ENCODE results near the gene MMP17. TPM values are rescaled to one million over a fixed set of nuclear protein-coding genes. Genes with fewer than 3 reads are reported as not detected.

MMP17 gene
- total RNA-seq, 4 donors from 2014 or later = 1.3 to 3.1 (median 1.9) TPM

DNA sequence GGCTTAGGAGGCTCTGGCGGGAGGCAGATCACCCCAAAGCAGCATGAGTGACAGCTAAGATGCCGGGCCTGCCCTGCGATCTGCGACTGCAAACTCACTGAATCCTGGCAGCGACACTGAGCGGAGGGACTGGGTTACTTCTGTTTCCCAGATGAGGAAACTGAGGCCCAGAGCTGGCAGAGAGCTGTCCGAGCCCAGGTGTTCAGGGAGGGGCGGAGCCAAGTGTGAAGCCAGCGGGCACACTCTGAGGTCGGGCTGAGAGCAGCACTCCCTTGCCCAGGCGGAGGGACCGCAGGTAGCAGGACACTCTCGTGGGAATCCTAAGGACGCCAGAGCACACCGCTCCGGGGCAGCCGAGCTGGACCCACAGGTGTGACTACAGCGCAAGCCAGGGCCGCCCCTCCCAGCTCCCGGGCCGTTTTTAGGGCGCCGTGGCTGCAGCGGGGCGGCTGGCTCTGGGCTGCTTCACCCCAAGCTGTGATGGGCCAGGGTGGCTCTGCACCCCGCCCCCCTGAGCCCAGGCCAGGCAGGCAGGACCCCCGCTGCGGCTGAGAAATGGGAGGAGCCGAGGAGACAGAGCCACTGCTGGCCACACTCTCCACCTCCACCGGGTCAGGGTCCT is 27.4 kb downstream of the MMP17 start:
- Histone ChIP-seq H3K4me3 (no peak overlapping the region), H3K9me3 (no peaks in the 10 kb centered on the region), H3K27me3 (peaks cover 0 to 68% (median 0%) of the 10 kb centered on the region in 4 donors), H3K36me3 (no peaks in the 10 kb centered on the region), H3K27ac (no peak overlapping the region), H3K4me1 (peaks cover 9 to 24% (median 9%) of the 10 kb centered on the region in 3 donors)
- DNase-seq = no peak
- intact Hi-C loops (cut with DNase I) = no loop called here
- TF ChIP-seq POLR2A (IDR thresholded peaks at IDR 0.05) = no peak
- TF ChIP-seq, protein P1, sequence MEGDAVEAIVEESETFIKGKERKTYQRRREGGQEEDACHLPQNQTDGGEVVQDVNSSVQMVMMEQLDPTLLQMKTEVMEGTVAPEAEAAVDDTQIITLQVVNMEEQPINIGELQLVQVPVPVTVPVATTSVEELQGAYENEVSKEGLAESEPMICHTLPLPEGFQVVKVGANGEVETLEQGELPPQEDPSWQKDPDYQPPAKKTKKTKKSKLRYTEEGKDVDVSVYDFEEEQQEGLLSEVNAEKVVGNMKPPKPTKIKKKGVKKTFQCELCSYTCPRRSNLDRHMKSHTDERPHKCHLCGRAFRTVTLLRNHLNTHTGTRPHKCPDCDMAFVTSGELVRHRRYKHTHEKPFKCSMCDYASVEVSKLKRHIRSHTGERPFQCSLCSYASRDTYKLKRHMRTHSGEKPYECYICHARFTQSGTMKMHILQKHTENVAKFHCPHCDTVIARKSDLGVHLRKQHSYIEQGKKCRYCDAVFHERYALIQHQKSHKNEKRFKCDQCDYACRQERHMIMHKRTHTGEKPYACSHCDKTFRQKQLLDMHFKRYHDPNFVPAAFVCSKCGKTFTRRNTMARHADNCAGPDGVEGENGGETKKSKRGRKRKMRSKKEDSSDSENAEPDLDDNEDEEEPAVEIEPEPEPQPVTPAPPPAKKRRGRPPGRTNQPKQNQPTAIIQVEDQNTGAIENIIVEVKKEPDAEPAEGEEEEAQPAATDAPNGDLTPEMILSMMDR (IDR thresholded peaks at IDR 0.05) = no peak
- 22 to 27% methylated on average over 4 to 5 of the region's 30 CpGs for whole genome bisulfite sequencing, 2 donors

DNA sequence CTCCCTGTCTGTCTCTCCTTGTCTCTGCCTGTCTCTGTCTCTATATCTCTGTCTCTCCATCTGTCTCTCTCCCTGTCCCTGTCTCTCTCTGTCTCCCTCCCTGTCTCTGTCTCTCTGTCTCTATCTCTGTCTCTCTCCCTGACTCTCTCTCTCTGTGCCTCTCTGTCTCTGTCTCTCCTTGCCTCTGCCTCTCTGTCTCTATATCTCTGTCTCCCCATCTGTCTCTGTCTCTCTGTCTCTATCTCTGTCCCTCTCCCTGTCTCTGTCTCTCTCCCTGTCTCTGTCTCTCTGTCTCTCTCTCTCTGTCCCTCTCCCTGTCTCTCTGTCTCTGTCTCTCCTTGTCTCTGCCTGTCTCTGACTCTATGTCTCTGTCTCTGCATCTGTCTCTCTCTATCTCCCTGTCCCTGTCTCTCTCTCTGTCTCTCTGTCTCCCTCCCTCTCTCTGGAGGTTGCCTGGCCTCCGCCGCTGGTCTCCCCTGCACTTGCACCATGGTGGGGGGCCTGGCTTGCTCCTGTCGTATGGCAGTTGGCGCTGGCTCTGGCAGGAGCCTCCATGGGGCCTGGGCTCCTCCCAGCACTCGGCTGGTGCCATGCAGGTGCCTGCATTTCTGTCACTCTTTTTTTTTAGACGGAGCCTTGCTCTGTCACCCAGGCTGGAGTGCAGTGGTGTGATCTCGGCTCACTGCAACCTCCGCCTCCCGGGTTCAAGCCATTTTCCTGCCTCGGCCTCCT is 28.3 kb downstream of the MMP17 start:
- WGBS, 2 donors = 78 to 87% methylated on average over 8 to 10 of the region's 10 CpGs
- H3K4me1 ChIP-seq = peaks cover 15 to 29% (median 16%) of the 10 kb centered on the region in 3 donors
- intact Hi-C loops (cut with DNase I) = no loop called here
- H3K27me3 ChIP-seq = peaks cover 0 to 65% (median 0%) of the 10 kb centered on the region in 4 donors
- DNase-seq = no peak
- H3K27ac ChIP-seq = no peak overlapping the region
- TF ChIP-seq, protein P1 (IDR thresholded peaks at IDR 0.05) = no peak
- no peak for TF ChIP-seq POLR2A (IDR thresholded peaks at IDR 0.05)
- H3K4me3 ChIP-seq = no peak overlapping the region
- no peaks in the 10 kb centered on the region for H3K36me3 ChIP-seq
- no peaks in the 10 kb centered on the region for H3K9me3 ChIP-seq

DNA sequence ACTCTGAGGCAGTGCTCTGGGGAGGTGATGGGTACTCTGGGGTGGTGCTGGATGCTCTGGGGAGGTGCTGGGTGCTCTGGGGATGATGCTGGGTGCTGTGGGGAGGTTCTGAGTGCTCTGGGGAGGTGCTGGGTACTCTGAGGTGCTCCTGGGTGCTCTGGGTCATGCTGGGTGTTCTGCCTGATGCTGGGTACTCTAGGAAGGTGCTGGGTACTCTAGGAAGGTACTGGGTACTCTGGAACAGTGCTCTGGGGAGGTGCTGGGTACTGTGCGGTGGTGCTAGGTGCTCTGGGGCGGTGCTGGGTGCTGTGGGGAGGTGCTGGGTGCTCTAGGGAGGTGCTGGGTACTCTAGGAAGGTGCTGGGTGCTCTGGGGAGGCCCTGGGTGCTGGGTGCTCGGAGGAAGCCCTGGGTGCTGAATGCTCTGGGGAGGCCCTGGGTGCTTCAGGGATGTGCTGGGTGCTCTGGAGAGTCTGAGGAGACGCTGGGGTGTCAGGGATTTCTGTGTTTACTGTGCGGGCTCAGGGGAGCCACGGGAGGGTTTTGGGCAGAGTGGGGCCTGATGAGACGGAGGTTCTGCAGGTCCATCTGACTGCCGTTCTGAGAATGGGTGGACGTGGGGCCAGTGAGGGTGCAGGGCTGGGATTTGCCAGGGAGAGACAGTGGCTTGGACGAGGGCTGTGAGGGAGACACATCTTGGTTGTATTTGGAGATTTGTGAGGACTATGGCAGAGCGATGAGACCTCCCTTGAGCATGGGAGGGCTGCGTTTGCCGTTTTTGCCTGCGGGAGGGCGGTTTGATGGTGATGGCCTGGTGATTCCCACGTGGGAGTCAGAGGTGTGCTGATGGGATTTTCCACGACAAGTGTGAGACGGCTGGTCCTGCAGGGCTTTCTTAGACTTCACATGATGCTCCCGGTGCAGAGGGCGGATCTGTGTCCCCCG is 30.0 kb downstream of the MMP17 start:
- Histone ChIP-seq H3K4me3 (no peak overlapping the region), H3K9me3 (no peaks in the 10 kb centered on the region), H3K27ac (no peak overlapping the region), H3K4me1 (peaks cover 20 to 33% (median 24%) of the 10 kb centered on the region in 3 donors), H3K36me3 (no peaks in the 10 kb centered on the region), H3K27me3 (peaks cover 0 to 50% (median 0%) of the 10 kb centered on the region in 4 donors)
- no peak for DNase-seq
- intact Hi-C loops (cut with DNase I) = no loop called here
- WGBS, 2 donors = 80 to 95% methylated on average over 3 to 18 of the region's 21 CpGs
- TF ChIP-seq, protein P1 (IDR thresholded peaks at IDR 0.05) = no peak
- TF ChIP-seq POLR2A (IDR thresholded peaks at IDR 0.05) = no peak

DNA sequence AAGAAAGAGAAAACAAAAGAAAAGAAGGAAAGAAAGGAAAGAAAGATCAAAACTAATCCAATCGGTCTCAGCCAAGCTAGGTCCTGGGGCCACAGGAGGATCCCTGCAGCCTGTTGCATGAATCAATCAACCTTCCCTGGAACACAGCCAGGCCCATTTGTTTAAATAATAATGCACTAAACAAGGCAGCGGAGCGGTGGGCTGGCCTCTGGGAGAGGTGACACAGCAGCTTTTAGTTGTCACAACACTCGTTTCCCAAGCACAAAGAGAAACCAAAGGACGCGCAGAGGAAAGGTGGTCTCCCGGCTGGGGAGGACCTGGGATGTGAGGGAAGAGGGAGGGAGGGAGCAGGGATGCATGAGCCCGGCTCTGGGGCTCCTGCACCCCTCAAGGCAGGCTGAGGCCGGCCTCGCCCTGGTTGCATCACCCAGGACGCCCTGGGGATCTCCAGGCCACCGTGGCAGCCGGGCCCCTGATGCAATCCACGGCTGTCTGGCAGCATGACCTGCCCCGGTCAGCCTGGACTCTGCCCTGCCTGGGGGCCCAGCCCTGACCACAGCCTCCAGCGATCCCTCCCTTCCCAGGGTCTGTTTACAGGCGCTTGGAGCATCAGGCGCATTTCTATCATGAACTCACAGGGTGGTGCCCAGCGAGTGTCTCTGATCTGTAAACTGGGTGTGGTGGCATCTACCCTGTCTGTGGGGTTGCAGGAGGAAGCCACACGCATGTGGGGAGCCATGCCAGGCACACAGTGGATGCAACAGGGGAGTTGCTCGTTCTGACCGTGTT is 32.5 kb downstream of the MMP17 start:
- Histone ChIP-seq H3K27ac (peak overlapping the region in 3 of 4 donors; percentile 38 to 46 (median 44)), H3K27me3 (peaks cover 0 to 29% (median 0%) of the 10 kb centered on the region in 4 donors), H3K4me1 (peaks cover 20 to 46% (median 31%) of the 10 kb centered on the region in 3 donors), H3K9me3 (no peaks in the 10 kb centered on the region), H3K36me3 (no peaks in the 10 kb centered on the region), H3K4me3 (peak overlapping the region in 3 of 4 donors; percentile 21 to 56 (median 24))
- WGBS, 2 donors = 16 to 25% methylated on average over 10 to 16 of the region's 22 CpGs
- no peak for DNase-seq
- intact Hi-C loops (cut with DNase I) = no loop called here
- TF ChIP-seq, protein P1 (IDR thresholded peaks at IDR 0.05) = no peak
- TF ChIP-seq POLR2A (IDR thresholded peaks at IDR 0.05) = no peak

All from esophagus squamous epithelium (tissue), 5 donors.